HG02884 (cell line): Measurements from ENCODE around the gene IL17B.

ENCODE experiments used
- ATAC-seq: cut with Tn5 transposase; IDR thresholded peaks from one replicate; pipeline ENCODE4 v1.9.1; 2021; ENCODE audit warnings: mild to moderate bottlenecking, moderate library complexity; ENCODE audit not compliant: unreplicated experiment

IL17B gene

DNA sequence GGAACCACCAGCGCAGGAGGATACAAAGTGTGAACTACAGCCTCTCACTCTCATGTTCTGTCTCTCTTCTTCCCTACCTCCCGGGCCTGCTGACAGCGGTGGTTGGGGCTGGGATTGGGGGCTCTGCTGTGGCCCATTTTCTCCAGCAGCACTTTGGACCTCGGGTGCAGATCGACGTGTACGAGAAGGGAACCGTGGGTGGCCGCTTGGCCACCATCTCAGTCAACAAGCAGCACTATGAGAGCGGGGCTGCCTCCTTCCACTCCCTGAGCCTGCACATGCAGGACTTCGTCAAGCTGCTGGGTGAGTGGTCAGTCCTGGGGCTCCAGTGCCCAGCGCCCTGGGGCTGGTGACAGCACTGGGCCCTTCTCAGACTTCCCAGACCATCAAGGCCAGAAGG lies 16.6 kb downstream of the IL17B start:
- ATAC-seq: no peak

DNA sequence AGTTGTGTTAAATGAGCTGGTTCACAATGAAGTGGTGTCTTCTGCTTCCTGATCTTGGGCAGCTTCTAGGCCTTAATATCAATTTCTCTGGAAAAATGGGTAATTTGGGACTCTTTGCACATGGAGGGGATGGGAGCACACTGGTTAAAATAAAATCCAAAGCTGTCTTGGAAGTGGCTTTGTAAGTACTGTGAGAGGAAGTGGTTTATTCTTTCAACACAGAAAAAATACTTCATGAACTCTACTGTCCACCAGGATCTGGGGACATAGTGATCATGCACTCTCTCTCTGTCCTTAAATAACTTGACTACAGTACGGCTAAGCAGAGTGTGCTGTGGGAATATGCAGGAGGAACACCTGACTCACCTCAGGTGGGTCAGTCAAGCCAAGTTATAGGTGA lies 18.8 kb downstream of the IL17B start:
- no peak for ATAC-seq

DNA sequence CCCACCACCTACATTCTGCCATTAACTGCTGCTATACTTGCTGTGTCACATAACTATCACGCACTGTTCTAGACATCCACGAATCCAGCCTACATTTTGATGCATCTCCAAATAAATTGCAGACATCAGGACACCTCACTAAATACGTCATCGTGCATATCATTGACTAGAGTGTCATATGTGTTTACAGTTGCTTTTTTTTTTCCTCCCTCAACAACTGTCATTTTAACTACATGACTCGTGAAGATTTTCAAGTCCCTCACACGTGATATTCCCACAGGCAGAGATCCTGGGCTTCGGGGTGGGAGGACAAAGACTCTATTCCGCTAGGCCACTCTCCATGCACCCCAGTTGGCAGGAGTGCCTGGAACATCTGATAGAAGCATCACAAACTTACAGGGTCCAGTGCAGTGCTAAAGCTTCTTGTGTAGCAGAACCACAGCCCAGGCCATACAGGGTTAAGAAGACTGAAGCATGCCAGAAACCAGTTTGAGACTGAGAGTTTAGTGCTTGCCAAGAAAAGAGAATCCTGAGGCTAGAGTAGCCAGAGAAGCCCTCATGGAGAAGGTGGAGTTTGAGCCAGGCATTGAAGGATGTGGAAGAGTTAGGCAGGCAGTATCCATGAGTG lies 20.1 kb downstream of the IL17B start:
- no peak for ATAC-seq

DNA sequence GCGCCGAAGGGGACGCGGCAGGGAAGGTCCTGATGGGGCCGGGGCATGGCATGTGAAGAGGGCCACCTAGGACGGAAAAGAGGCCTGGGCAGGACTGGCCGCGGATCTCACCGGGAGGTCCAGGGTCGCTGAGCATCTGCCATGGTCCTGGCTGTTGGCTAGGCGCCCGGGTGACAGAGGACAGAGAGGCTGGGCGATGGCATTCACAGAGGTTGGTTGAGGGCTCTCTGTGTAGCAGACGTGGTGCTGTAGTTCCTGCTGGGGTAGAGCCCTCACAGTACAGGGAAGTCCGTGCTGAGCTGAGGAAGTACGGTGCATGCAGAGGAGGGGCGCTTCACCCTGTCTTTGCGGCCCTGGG lies 20.8 kb downstream of the IL17B start:
- peak; percentile 9 for ATAC-seq

DNA sequence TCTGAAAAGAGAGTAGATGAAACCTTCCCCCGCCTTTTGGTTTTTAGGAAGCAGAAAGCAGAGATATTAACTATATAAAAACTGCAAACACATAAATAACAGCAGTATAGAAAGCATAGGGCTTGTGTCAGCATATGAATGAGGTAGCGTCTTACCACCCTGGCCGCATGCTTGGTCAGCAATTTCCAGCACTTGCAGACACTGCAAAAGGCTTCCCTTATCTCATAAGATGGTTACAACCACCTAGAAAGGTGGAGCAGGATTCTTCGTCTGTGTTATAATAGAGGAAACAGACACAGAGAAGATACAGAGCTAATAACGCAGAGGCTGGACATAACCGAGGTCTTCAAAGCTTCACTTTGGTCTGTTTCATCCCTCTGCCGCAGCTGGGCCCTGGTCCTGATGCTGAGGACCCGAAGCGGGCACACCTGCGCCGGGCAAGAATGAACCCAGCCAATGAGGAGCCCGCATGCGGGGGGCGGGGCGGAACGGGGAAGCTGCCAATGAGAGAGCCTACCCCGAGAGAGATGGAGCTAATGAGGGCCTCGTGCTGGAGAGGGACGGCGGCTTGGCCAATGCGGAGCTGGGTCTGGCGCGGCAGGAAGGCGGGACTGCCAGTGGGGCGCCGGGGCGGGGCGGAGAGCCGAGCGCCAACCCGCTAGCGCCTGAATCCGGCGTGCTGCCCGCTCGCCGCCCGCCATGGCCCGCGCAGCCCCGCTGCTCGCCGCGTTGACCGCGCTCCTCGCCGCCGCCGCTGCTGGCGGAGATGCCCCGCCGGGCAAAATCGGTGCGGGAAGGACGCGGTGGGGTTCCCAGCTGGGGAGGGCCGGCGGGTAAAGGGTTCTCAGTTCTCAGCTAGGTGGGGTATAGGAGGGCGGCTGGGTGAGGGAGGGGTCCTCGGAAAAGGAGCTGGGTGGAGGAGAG lies 21.5 kb downstream of the IL17B start, which contains the start of gene PCYOX1L:
PCYOX1L (plus strand) TSS at position 677 of the 924 bp plus-strand sequence; CDS start at position 700, 23 bp downstream.
- ATAC-seq: peak; percentile 99

DNA sequence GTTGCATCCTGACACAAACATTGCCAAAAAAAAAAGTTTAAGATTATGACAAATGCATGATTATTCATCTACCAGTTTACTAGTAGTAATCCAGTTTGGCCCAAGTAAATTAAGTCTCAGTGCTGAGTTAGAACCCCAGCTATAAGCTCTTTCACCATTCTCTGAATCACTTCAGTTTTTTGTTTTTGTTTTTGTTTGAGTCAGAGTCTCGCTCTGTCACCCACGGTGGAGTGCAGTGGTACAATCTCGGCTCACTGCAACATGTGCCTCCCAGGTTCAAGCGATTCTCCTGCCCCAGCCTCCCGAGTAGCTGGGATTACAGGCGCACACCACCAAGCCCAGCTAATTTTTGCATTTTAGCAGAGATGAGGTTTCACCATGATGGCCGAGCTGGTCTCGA lies 22.7 kb downstream of the IL17B start:
- ATAC-seq: no peak

DNA sequence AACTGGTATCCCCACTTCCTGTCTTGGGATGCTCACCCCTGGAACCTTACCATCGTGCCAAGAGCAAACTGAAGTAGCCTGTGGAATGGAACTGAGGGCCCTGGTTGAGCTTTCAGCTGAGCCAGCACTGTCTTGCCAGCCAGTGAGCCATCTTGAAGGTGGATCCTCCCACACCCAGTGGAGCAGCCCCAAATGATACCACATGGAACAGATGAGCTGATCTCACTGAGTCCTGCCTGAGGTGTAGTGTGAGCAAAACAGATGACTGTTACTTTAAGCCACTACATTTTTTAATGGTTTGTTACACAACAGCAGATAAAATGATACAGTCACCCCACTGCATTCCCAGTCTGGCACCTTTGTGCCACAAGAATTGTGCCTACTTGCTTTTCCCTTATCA lies 23.4 kb downstream of the IL17B start:
- ATAC-seq: no peak

DNA sequence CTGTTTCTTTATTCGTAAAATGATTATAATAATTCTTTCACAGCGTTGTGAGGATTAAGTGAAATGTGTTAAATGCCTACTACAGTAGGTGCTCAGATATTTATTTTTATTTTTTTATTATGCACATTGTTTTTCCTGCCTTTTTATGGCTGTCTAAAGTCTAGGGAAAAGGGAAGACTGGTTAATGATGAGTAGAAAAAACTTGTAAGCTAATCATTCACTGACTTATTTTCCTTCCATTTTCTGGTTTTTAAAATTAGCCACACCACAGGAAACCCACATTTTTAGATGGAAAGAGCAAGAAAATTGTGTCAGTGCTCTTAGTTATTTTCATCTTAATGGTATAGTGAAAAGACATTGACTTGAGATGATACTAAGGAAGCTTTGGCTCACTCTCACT lies 25.2 kb downstream of the IL17B start:
- ATAC-seq: no peak

DNA sequence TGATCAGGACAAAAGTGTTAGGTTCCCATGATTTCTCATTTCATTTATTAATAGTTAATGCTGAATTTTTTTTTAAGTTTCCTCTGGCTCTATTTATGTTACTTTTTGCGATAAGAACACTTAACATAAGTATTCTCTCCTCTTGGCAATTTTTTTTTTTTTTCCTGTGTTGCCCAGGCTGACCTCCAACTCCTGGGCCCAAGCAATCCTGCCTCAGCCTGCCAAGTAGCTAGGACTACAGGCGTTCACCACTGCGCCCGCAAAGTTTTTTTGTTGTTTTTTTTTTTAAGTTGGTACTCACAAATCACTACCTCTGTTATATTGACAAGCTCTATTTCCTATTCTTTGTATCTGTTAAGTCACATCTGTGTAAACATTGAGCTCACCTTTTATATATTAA lies 26.9 kb downstream of the IL17B start:
- ATAC-seq: no peak

DNA sequence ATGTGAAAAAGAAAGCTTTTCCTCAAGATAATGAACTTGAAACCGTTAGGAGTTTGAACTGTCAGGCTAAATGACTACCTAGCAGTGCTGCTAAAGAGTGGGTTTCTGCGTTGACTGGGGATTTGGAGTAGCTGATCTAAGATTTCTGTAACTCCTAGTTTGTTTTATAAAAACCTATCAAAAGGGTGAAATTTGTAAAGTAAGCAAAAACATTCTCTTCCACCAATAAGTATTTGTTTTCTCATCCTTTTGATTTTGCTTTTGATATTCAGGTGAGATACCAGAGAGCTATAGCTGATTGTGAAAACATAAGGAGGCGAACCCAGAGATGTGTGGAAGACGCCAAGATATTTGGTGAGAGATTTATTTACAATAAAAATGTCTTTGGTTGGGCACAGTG lies 29.7 kb downstream of the IL17B start:
- no peak for ATAC-seq

DNA sequence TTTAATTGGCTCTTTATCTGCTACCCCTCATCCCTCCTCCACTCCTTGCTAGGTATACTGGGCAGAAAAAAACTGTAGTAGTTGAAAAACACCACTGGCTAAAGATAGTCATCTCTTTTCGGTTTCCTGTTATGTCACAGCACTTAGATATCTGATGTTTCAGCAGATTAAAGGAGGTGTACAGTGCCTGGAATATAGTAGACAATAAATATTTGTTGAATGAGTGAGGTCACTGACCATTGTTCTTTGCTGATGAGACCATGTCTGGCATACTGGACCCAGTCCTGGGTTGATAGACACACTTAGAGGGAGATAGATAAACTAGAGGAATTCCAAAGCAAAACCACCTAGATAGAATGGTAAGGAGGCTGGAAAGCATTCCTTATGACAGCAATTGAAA lies 30.6 kb downstream of the IL17B start:
- ATAC-seq: no peak

DNA sequence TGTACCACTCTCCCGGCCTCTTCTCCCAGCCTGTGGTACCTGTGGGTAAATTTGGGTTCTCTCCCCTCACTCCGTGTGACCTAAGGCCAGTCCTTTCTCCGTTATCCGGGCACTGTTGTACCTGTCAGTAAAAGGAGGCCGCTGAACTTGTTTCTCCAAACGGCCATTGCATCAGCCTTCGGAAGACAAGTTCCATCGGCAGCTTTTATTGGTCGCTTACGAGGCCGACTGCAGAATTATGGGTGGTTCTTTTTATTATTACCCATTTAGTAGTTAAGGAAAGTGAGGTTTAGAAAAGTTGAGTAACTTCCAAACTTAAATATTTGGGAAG lies 33.2 kb downstream of the IL17B start:
- no peak for ATAC-seq

DNA sequence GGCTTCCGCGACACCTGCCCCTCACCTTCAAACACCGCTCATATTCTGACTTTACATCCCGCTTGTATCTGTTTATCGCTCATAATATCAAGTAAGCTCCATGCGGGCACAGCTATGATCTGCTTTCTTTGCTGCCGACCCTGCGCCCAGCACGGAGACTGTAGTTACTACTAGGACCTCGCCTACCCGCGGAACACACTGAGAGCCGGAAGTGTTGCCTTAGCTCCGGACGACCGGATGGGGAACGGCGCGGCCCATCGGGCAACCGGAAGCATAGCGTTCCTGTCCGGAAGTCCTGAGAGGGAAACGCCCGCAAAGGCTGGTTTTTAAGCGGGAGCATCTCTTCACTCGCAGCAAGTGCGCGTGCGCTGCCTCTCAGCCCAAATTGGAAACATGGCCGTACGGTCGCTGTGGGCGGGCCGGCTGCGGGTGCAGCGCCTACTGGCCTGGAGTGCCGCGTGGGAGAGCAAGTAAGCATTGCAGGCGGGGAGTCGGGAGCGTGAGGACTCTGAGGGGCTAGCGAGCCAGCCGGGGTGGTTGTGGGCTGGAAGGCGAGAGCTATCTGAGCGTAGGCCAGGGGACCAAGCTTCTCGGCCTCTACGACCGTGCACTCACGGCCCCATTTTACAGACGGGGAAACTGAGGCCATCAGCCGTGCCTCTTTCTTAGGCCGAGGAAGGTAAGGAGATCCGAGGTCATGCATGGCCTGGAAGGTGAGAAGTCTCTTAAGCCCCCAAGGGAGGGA lies 33.8 kb downstream of the IL17B start, which contains the start of gene GRPEL2:
GRPEL2 (plus strand) TSS at position 353 of the 745 bp plus-strand sequence; CDS start at position 394, 41 bp downstream.
- ATAC-seq: peak; percentile 97

DNA sequence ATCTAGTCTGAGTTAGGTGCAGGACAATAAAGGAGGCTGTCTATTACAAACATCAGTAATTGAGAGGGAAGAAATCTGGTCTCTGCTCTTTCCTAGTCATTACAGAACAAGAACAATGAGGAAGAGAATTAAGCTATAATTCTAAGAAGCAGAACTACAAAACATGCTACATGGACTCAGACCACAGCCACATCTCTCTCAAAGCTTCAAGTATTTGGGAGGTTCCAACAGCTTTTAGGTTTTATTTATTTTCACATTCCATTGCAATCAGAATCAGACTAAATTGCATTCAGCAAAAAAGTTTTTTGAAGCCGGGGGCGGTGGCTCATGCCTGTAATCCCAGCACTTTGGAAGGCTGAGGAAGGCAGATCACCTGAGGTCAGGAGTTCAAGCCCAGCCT lies 34.9 kb downstream of the IL17B start:
- ATAC-seq: no peak

DNA sequence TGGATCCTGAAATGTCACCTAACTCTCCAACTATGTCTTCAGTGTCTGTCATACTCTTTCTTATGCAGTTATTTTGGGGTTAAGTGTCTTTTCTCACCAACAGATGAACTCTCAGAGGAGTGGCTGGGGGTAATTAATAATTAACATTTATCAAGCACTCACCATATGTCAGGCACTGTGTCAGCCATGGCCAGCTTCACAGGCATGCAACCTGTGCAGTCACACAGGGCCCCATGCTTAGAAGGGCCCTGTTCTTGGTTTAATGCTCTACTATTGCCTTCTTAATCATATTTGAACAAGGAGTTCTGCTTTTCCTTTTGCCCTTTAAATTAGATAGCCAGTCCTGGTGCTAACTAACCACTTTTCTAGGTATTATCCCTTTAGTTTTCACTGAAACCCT lies 37.2 kb downstream of the IL17B start:
- no peak for ATAC-seq

DNA sequence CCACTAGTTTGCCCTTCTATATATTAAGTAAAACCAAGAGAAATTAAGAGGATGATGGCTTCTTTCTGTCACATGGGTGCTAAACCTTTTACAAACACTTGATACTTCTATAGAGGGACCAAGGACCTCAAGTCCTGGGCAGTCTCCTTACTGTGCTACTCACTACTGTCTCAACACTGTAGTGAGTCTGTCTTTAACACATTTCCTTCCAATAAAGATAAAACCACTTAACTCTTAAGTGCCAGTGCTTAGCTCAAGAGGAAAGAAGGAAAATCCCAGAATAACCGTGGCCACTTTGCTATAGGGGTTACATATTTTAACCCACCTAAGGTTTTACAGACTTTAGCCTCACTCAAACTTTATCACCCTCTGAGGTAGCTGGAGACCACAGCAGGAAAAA lies 38.2 kb downstream of the IL17B start:
- no peak for ATAC-seq

DNA sequence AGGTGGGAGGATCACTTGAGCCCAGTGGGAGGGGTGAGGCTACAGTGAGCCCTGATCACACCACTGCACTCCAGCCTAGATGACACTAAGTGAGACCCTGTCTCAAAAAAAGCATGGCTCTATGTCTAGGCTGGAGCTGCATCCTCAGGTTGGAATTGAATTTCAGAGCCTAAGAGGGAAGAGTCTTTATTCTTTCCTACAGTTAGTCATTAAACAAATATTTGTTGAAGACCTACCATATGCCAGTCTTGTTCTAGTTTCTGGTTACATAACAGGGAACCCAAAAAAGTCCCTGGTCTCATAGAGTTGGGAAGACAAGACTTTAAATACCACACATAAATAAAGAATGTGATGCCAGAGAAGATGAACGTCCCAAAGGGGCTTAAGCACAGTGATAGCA lies 40.7 kb downstream of the IL17B start:
- ATAC-seq: no peak

DNA sequence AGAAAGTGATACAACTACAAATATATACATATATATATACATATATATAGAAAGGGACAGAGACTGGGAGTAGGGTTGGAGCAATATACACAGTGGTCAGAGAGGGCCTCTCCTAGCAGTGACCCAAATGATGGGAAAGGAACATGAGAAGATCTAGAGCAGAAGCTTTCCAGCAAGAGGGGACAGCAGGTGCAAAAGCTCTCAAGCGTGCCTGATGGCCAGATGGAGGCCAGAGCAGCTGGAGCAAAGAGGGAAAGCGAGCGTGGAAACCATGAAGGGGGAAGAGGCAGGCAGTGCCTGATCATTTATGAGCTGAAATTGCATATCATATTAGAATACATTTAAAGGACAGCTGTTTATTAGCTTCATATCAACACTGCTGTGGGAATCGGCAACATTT lies 41.4 kb downstream of the IL17B start:
- no peak for ATAC-seq

DNA sequence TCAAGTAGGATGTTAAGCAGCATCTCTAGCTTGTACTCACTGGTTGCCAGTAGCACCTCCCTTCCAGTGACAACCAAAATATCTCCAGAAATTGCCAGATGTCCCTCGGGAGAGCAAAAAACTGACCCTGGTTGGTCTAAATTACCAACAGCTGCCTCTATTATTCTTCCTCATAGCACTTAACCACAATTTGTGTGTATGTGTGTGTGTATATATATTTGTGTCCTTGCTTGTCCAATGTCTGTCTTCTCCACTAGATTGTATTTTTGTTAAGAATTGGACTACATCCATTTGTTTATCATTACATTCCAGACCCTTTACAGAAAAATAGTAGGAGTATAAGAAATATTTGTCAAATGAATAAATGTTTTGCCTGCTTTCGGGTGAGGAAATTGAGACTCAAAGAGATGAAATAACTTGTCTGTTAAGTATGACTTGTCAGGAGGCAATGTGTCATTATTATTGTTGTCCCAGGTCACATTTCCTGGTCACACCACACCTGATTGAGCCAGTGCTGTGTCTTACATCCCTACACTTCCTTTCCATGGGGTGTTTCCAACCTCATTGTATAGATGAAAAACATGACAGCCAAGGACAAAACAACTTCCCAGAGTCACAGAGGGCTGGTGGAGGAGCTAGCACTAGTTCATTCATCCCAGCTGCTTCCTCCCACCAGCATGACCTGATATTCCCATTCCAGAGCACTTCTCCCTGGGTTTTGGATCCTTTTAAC lies 45.2 kb downstream of the IL17B start:
- ATAC-seq: no peak

DNA sequence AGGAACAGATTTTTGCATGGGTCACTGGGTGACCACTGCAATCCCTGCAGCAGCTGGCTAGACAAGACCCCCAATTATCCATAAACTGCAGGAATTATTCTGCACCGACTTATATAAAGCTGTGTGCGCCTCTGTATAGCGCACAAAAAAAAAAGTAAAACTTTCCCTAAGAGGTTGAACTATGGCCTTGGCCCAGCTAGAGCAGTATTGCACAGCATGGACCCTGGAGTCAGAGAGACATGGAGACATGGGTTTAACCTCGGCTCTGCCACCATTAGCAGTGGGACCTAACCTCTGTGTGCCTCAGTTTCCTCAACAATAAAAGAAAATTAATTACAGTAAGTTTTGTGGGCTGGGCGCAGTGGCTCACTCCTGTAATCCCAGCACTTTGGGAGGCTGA lies 50.9 kb downstream of the IL17B start:
- ATAC-seq: no peak

DNA sequence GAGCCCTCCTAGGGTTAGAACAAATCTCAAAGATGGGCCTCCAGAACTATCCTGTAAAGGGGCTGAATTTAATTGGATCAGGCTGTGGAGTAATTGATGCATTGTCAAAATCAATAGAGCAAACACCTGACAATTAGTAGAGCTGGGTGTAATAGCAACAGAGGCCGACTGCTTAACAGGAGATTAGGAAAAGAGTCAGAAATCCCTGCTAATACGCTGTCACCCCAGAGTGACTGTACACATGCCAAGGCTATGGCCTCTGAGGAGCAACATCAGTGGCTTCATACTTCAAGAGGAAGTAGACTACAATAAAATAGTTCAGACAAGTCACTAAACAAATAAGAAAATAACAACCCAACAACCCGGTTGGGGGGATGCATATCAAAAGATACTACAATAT lies 52.5 kb downstream of the IL17B start:
- ATAC-seq: no peak
